ENCODE data around the gene UBASH3A. TPM values are rescaled to one million over a fixed set of nuclear protein-coding genes. Genes with fewer than 3 reads are reported as not detected.

Gene UBASH3A
- total RNA-seq, 1 donor from 2014 or later = not detected

DNA sequence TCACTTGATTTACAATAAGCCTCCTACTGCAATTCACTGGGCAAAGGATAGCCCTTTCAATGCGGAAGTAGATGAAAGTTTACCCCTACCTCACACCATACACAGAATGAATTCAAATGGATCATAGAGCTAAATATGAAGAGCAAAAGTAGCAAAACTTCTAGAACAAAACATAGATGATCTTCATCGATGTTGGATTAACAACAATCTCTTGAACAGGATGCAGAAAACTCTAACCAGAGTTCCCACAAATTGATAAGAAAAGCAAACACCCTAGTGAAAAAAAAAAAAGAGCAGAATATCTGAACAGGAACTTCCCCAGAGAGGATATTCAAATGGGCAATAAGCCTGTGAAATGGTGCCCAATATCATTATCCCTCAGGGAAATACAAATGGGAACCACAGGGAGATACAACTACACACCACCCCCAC is 1.9 kb upstream of the UBASH3A start:
- no peak overlapping the region for H3K27ac ChIP-seq (replicated peaks)
- no peaks in the 10 kb centered on the region for H3K36me3 ChIP-seq
- no peak for DNase-seq
- TF ChIP-seq, protein P1, sequence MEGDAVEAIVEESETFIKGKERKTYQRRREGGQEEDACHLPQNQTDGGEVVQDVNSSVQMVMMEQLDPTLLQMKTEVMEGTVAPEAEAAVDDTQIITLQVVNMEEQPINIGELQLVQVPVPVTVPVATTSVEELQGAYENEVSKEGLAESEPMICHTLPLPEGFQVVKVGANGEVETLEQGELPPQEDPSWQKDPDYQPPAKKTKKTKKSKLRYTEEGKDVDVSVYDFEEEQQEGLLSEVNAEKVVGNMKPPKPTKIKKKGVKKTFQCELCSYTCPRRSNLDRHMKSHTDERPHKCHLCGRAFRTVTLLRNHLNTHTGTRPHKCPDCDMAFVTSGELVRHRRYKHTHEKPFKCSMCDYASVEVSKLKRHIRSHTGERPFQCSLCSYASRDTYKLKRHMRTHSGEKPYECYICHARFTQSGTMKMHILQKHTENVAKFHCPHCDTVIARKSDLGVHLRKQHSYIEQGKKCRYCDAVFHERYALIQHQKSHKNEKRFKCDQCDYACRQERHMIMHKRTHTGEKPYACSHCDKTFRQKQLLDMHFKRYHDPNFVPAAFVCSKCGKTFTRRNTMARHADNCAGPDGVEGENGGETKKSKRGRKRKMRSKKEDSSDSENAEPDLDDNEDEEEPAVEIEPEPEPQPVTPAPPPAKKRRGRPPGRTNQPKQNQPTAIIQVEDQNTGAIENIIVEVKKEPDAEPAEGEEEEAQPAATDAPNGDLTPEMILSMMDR (IDR thresholded peaks at IDR 0.05; ENCODE audit: borderline replicate concordance) = no peak
- peaks cover 14% of the 10 kb centered on the region for H3K9me3 ChIP-seq (replicated peaks)
- H3K4me3 ChIP-seq = no peak overlapping the region
- intact Hi-C loops (cut with micrococcal nuclease) = no loop called here
- H3K27me3 ChIP-seq (ENCODE audit: low read depth) = peaks cover 19% of the 10 kb centered on the region
- no peaks in the 10 kb centered on the region for H3K4me1 ChIP-seq

DNA sequence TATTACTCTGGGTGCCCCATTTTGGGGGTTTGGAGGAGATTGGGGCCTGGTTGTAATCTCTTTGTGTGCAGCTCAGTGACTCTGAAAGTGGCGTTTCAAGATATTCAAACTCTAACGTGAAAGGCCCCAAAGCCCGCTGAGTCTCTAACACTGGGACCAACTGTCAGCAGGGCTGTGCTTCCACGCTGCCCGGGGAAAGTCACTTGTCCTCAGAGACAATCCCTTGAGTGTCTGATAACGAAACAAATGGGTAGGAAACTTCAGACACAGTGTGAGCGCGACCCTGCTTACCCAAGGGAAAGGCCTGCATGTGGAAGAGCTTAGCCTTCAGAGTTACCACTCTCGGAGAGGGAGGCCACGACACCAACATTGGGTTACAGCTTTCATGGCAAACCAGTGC is 837 bp downstream of the UBASH3A start:
- TF ChIP-seq, protein P1 (IDR thresholded peaks at IDR 0.05; ENCODE audit: borderline replicate concordance) = no peak
- no peak overlapping the region for H3K27ac ChIP-seq (replicated peaks)
- no peak overlapping the region for H3K4me3 ChIP-seq

GRCh38 chr21:42405064-42406013 is 1.6 kb downstream of the UBASH3A start:
- Histone ChIP-seq H3K36me3 (no peaks in the 10 kb centered on the region), H3K9me3 (replicated peaks) (peaks cover 14% of the 10 kb centered on the region), H3K4me1 (no peaks in the 10 kb centered on the region), H3K27ac (replicated peaks) (no peak overlapping the region), H3K27me3 (ENCODE audit: low read depth) (peaks cover 52% of the 10 kb centered on the region), H3K4me3 (no peak overlapping the region)
- intact Hi-C loops (cut with micrococcal nuclease) = no loop called here
- no peak for DNase-seq
- TF ChIP-seq, protein P1 (IDR thresholded peaks at IDR 0.05; ENCODE audit: borderline replicate concordance) = no peak

More for the DNA sequence above, 837 bp downstream of the UBASH3A start:
- intact Hi-C loops (cut with micrococcal nuclease) = no loop called here
- no peak for DNase-seq
- H3K36me3 ChIP-seq = no peaks in the 10 kb centered on the region
- peaks cover 44% of the 10 kb centered on the region for H3K27me3 ChIP-seq (ENCODE audit: low read depth)
- H3K4me1 ChIP-seq = no peaks in the 10 kb centered on the region
- peaks cover 14% of the 10 kb centered on the region for H3K9me3 ChIP-seq (replicated peaks)

GRCh38 chr21:42406201-42406621 is 2.5 kb downstream of the UBASH3A start:
- DNase-seq = no peak
- intact Hi-C loops (cut with micrococcal nuclease) = no loop called here
- H3K9me3 ChIP-seq (replicated peaks) = peaks cover 11% of the 10 kb centered on the region
- H3K4me1 ChIP-seq = no peaks in the 10 kb centered on the region
- H3K27me3 ChIP-seq (ENCODE audit: low read depth) = peaks cover 61% of the 10 kb centered on the region
- no peak overlapping the region for H3K4me3 ChIP-seq
- no peak overlapping the region for H3K27ac ChIP-seq (replicated peaks)
- no peaks in the 10 kb centered on the region for H3K36me3 ChIP-seq
- TF ChIP-seq, protein P1 (IDR thresholded peaks at IDR 0.05; ENCODE audit: borderline replicate concordance) = no peak

DNA sequence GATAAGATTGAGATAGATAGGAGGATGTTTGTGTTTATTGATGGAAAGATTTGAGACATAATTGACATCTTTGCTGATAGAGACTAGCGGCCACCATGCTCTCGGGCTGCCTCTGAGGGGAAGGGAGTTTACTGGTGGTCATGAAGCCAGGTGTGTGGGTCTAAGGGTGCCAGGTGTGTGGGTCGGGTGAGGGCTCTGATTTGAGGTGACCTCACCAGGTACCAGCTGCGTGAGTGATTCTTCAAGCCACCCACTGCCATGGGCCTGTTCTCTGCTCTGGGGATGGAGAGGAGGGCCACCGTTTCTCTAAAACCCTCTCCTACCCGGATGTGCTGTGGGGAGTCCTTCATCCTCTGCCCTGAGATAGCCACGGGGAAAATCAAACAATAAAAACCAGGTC is 3.2 kb downstream of the UBASH3A start:
- H3K4me1 ChIP-seq = no peaks in the 10 kb centered on the region
- H3K9me3 ChIP-seq (replicated peaks) = peaks cover 5% of the 10 kb centered on the region
- no peak overlapping the region for H3K27ac ChIP-seq (replicated peaks)
- no peak overlapping the region for H3K4me3 ChIP-seq
- peaks cover 67% of the 10 kb centered on the region for H3K27me3 ChIP-seq (ENCODE audit: low read depth)
- intact Hi-C loops (cut with micrococcal nuclease) = no loop called here
- TF ChIP-seq, protein P1 (IDR thresholded peaks at IDR 0.05; ENCODE audit: borderline replicate concordance) = no peak
- H3K36me3 ChIP-seq = no peaks in the 10 kb centered on the region
- no peak for DNase-seq

All from left ventricle myocardium inferior (tissue), 1 donor.